Astrocyte (in vitro differentiated cells and primary cell): Measurements from ENCODE around the gene PPFIA3. TPM values are rescaled to one million over a fixed set of nuclear protein-coding genes. Genes with fewer than 3 reads are reported as not detected.
A peak's percentile ranks its signal among the peaks of the same experiment; 100 is the strongest.
"Not testable (repeated sequence)": the region's sequence is repeated elsewhere in the genome, so short reads cannot be mapped to it uniquely, and the experiment has no call there.

Experiments used
- DNase-seq: peaks from one replicate; pipeline ENCODE4 v3.0.0-alpha.2; 2010; ENCODE audit warnings: low read depth
- FAIRE-seq: peaks from 2 replicates; lab custom pipeline; 2011; peaks lifted over from hg19 to GRCh38; lab: Jason Lieb, UNC
- H2AFZ ChIP-seq: 2 replicates; pipeline ENCODE4 v1.6.0; 2012; ENCODE audit warnings: low read depth, low read length, inconsistent platforms
- H3K27ac ChIP-seq: 2 replicates; pipeline ENCODE4 v1.5.1; 2011; ENCODE audit warnings: low read depth, low read length, inconsistent platforms
- H3K27me3 ChIP-seq: 2 replicates; pipeline ENCODE4 v1.6.0; 2011; ENCODE audit warnings: low read length, inconsistent platforms; ENCODE audit not compliant: insufficient read depth
- H3K36me3 ChIP-seq: 2 replicates; pipeline ENCODE4 v1.5.1; 2011; ENCODE audit warnings: low read length, inconsistent platforms; ENCODE audit not compliant: insufficient read depth
- H3K4me1 ChIP-seq: 2 replicates; pipeline ENCODE4 v1.5.1; 2011; ENCODE audit warnings: low read length, inconsistent platforms; ENCODE audit not compliant: insufficient read depth
- H3K4me2 ChIP-seq: 2 replicates; pipeline ENCODE4 v1.6.0; 2012; ENCODE audit warnings: low read length, inconsistent platforms
- H3K4me3 ChIP-seq: 2 replicates; pipeline ENCODE4 v1.5.1; 2011; ENCODE audit warnings: low read depth, mild to moderate bottlenecking, low read length, inconsistent platforms; ENCODE audit not compliant: insufficient read depth
- H3K79me2 ChIP-seq: 2 replicates; pipeline ENCODE4 v1.6.0; 2012; ENCODE audit warnings: mild to moderate bottlenecking, low read length, inconsistent platforms; ENCODE audit not compliant: insufficient read depth
- H3K9ac ChIP-seq: 2 replicates; pipeline ENCODE4 v1.6.0; 2012; ENCODE audit warnings: mild to moderate bottlenecking, low read length, inconsistent platforms
- H3K9me3 ChIP-seq: 2 replicates; pipeline ENCODE4 v1.5.1; 2012; ENCODE audit warnings: low read depth, mild to moderate bottlenecking, low read length, inconsistent platforms; ENCODE audit not compliant: insufficient read depth
- H4K20me1 ChIP-seq: 2 replicates; pipeline ENCODE4 v1.6.0; 2012; ENCODE audit warnings: low read length, inconsistent platforms; ENCODE audit not compliant: insufficient read depth
- H3K27ac Mint-ChIP-seq: one replicate; pipeline ENCODE4 v1.8.0; 2021; ENCODE audit warnings: mild to moderate bottlenecking, mixed read lengths; ENCODE audit not compliant: unreplicated experiment
- H3K27me3 Mint-ChIP-seq: one replicate; pipeline ENCODE4 v1.8.0; 2021; ENCODE audit warnings: low read depth, mixed read lengths; ENCODE audit not compliant: unreplicated experiment
- H3K36me3 Mint-ChIP-seq: one replicate; pipeline ENCODE4 v1.8.0; 2021; ENCODE audit warnings: low read depth, mixed read lengths; ENCODE audit not compliant: unreplicated experiment
- H3K4me1 Mint-ChIP-seq: one replicate; pipeline ENCODE4 v1.8.0; 2021; ENCODE audit warnings: low read depth, mixed read lengths; ENCODE audit not compliant: unreplicated experiment
- H3K4me3 Mint-ChIP-seq: one replicate; pipeline ENCODE4 v1.8.0; 2021; ENCODE audit warnings: mild to moderate bottlenecking, moderate library complexity, mixed read lengths; ENCODE audit not compliant: unreplicated experiment
- H3K9me3 Mint-ChIP-seq: one replicate; pipeline ENCODE4 v1.8.0; 2021; ENCODE audit warnings: mild to moderate bottlenecking, mixed read lengths; ENCODE audit not compliant: unreplicated experiment
- EZH2 ChIP-seq: IDR thresholded peaks from 2 replicates; pipeline ENCODE4 v1.6.1; 2012; ENCODE audit warnings: mild to moderate bottlenecking, low read length, inconsistent platforms; ENCODE audit not compliant: insufficient read depth
- total RNA-seq: library from RNA; stranded (reverse); gene quantifications from 2 replicates; pipeline ENCODE4 v1.2.1, GENCODE V29; 2021
- TF ChIP-seq, protein P1 (sequence below): IDR thresholded peaks from 2 replicates; pipeline ENCODE4 v1.5.1; 2011; ENCODE audit warnings: low read depth, mild to moderate bottlenecking, inconsistent platforms, low read length, moderate library complexity; ENCODE audit not compliant: insufficient read depth

Gene PPFIA3
- total RNA-seq, 1 donor from 2014 or later, result 9.2 TPM

- not testable (repeated sequence) for H3K9ac ChIP-seq, H3K4me1 ChIP-seq, H3K36me3 ChIP-seq, H3K9me3 ChIP-seq, H2AFZ ChIP-seq, H3K79me2 ChIP-seq, H3K4me2 ChIP-seq, FAIRE-seq, H4K20me1 ChIP-seq, H3K4me1 Mint-ChIP-seq, H3K4me3 Mint-ChIP-seq, H3K27ac Mint-ChIP-seq, H3K4me3 ChIP-seq, H3K27me3 ChIP-seq, H3K27ac ChIP-seq
- TF ChIP-seq, protein P1, sequence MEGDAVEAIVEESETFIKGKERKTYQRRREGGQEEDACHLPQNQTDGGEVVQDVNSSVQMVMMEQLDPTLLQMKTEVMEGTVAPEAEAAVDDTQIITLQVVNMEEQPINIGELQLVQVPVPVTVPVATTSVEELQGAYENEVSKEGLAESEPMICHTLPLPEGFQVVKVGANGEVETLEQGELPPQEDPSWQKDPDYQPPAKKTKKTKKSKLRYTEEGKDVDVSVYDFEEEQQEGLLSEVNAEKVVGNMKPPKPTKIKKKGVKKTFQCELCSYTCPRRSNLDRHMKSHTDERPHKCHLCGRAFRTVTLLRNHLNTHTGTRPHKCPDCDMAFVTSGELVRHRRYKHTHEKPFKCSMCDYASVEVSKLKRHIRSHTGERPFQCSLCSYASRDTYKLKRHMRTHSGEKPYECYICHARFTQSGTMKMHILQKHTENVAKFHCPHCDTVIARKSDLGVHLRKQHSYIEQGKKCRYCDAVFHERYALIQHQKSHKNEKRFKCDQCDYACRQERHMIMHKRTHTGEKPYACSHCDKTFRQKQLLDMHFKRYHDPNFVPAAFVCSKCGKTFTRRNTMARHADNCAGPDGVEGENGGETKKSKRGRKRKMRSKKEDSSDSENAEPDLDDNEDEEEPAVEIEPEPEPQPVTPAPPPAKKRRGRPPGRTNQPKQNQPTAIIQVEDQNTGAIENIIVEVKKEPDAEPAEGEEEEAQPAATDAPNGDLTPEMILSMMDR, result peak; percentile 41
- Mint-ChIP-seq H3K27me3 (peaks cover 15% of the 10 kb centered on the region), H3K9me3 (peaks cover 17% of the 10 kb centered on the region), H3K36me3 (peaks cover 17% of the 10 kb centered on the region)
- peak; percentile 46 for DNase-seq
Measured at GRCh38 chr19:49074869-49075268, 44.5 kb upstream of the PPFIA3 start.

GRCh38 chr19:49080392-49080791 lies 39.0 kb upstream of the PPFIA3 start:
- no peaks in the 10 kb centered on the region for H3K27me3 ChIP-seq

DNA sequence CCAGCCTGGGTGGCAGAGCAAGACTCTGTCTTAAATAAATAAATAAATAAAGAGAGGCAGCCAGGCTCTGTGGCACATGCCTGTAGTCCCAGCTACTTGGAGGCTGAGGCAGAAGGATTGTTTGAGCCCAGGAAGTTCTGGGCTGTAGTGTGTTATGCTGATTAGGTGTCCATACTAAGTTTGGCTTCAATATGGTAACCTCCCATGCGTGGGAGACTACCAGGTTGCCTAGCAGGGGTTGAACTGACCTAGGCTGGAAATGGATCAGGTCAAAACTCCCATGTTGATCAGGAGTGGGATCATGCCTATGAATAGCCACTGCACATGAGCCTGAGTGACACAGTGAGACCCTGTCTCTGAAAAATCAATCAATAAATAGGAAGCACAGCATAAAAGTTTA lies 38.1 kb upstream of the PPFIA3 start:
- Mint-ChIP-seq H3K9me3 (no peaks in the 10 kb centered on the region), H3K4me3 (no peak overlapping the region), H3K27ac (no peak overlapping the region), H3K36me3 (peaks cover 4% of the 10 kb centered on the region), H3K4me1 (no peaks in the 10 kb centered on the region), H3K27me3 (peaks cover 5% of the 10 kb centered on the region)
- H2AFZ ChIP-seq, result no peak overlapping the region
- H3K79me2 ChIP-seq, result peaks cover 10% of the 10 kb centered on the region
- peaks cover 7% of the 10 kb centered on the region for H3K4me1 ChIP-seq
- H3K27ac ChIP-seq, result no peak overlapping the region
- peaks cover 3% of the 10 kb centered on the region for H3K9me3 ChIP-seq
- H3K9ac ChIP-seq, result no peak overlapping the region
- FAIRE-seq, result no peak
- no peaks in the 10 kb centered on the region for H3K36me3 ChIP-seq
- TF ChIP-seq EZH2, result no peak
- TF ChIP-seq, protein P1, result no peak
- peaks cover 8% of the 10 kb centered on the region for H4K20me1 ChIP-seq
- H3K4me3 ChIP-seq, result no peak overlapping the region
- H3K27me3 ChIP-seq, result no peaks in the 10 kb centered on the region
- H3K4me2 ChIP-seq, result no peak overlapping the region
- no peak for DNase-seq

More at GRCh38 chr19:49080392-49080791, 39.0 kb upstream of the PPFIA3 start:
- Mint-ChIP-seq H3K4me3 (no peak overlapping the region), H3K36me3 (no peaks in the 10 kb centered on the region), H3K9me3 (peaks cover under 1% of the 10 kb centered on the region), H3K27me3 (peaks cover 5% of the 10 kb centered on the region), H3K27ac (no peak overlapping the region), H3K4me1 (no peaks in the 10 kb centered on the region)
- H3K4me2 ChIP-seq, result no peak overlapping the region
- peaks cover 2% of the 10 kb centered on the region for H3K79me2 ChIP-seq
- H2AFZ ChIP-seq, result no peak overlapping the region
- H3K4me3 ChIP-seq, result no peak overlapping the region
- H3K36me3 ChIP-seq, result no peaks in the 10 kb centered on the region
- no peak overlapping the region for H3K27ac ChIP-seq
- no peak overlapping the region for H3K9ac ChIP-seq
- FAIRE-seq (no peak), DNase-seq (no peak)
- peaks cover 3% of the 10 kb centered on the region for H3K9me3 ChIP-seq
- no peaks in the 10 kb centered on the region for H4K20me1 ChIP-seq
- TF ChIP-seq EZH2, result no peak
- peaks cover 4% of the 10 kb centered on the region for H3K4me1 ChIP-seq
